T-helper 17 cell (primary cell): ENCODE measurements around the gene LRCH3. TPM values are rescaled to one million over a fixed set of nuclear protein-coding genes. Genes with fewer than 3 reads are reported as not detected.
A peak's percentile ranks its signal among the peaks of the same experiment; 100 is the strongest.

ENCODE experiments used
- ATAC-seq: fragments of 150-1000 bp; cut with Tn5 transposase; 2 replicates; pipeline ENCODE4 v1.10.0; 2021; ENCODE audit warnings: mild to moderate bottlenecking, moderate library complexity
- DNase-seq, 3 donors: peaks; one replicate each; pipeline versions ENCODE4 v3.0.0 to v3.0.0-alpha.2; 2020 to 2021
- H3K9me3 ChIP-seq: one replicate; pipeline ENCODE4 v1.7.0; 2013; ENCODE audit warnings: low read length, mild to moderate bottlenecking; ENCODE audit not compliant: control insufficient read depth, poor library complexity, severe bottlenecking
- H3K27ac Mint-ChIP-seq: one replicate; pipeline ENCODE4 v1.8.0; 2022; ENCODE audit warnings: mild to moderate bottlenecking, moderate library complexity, mixed read lengths
- H3K27me3 Mint-ChIP-seq: one replicate; pipeline ENCODE4 v1.8.0; 2022; ENCODE audit warnings: mixed read lengths
- H3K36me3 Mint-ChIP-seq: one replicate; pipeline ENCODE4 v1.8.0; 2022; ENCODE audit warnings: low read depth, mixed read lengths
- H3K4me1 Mint-ChIP-seq: one replicate; pipeline ENCODE4 v1.8.0; 2022; ENCODE audit warnings: mild to moderate bottlenecking, mixed read lengths
- H3K4me3 Mint-ChIP-seq: one replicate; pipeline ENCODE4 v1.8.0; 2022; ENCODE audit warnings: mild to moderate bottlenecking, moderate library complexity, mixed read lengths
- total RNA-seq, 4 donors: library from RNA in 2 of 4; stranded (reverse) in 2 of 4; gene quantifications; one replicate each; pipeline ENCODE4 v1.2.3 and lab custom pipeline; 2022 to 2026

Gene LRCH3
- total RNA-seq, 2 donors from 2014 or later = 48.6 to 56.8 TPM

DNA sequence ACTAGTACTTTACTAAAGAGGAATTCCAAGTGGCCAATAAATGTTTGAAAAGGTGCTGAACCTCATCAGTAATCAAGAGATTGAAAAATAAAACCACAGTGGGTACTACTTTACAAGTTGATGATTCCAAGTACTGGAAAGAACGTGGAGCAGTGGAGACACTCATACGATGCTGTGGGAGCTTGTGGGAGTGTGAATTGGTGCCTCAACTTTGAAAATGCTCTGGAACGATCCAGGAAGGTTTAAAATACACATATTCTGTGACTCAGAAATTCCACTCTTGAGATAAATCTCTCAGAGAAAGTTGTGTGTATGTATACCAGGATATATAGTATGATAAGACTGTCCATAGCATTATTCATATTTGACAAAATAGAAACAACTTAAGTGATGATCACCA lies 9.3 kb downstream of the LRCH3 start:
- H3K4me3 Mint-ChIP-seq = no peak overlapping the region
- no peaks in the 10 kb centered on the region for H3K27me3 Mint-ChIP-seq
- no peaks in the 10 kb centered on the region for H3K9me3 ChIP-seq
- peaks cover 44% of the 10 kb centered on the region for H3K4me1 Mint-ChIP-seq
- no peaks in the 10 kb centered on the region for H3K36me3 Mint-ChIP-seq
- ATAC-seq (no peak), DNase-seq (no peak)
- peak overlapping the region; percentile 74 for H3K27ac Mint-ChIP-seq

- ATAC-seq (peak; percentile 77), DNase-seq (no peak)
- Mint-ChIP-seq H3K36me3 (no peaks in the 10 kb centered on the region), H3K4me3 (no peak overlapping the region), H3K27me3 (no peaks in the 10 kb centered on the region), H3K27ac (peak overlapping the region; percentile 74), H3K4me1 (peaks cover 39% of the 10 kb centered on the region)
- no peaks in the 10 kb centered on the region for H3K9me3 ChIP-seq
These were observed 11.1 kb downstream of the LRCH3 start for GRCh38 chr3:197801891-197802778.

DNA sequence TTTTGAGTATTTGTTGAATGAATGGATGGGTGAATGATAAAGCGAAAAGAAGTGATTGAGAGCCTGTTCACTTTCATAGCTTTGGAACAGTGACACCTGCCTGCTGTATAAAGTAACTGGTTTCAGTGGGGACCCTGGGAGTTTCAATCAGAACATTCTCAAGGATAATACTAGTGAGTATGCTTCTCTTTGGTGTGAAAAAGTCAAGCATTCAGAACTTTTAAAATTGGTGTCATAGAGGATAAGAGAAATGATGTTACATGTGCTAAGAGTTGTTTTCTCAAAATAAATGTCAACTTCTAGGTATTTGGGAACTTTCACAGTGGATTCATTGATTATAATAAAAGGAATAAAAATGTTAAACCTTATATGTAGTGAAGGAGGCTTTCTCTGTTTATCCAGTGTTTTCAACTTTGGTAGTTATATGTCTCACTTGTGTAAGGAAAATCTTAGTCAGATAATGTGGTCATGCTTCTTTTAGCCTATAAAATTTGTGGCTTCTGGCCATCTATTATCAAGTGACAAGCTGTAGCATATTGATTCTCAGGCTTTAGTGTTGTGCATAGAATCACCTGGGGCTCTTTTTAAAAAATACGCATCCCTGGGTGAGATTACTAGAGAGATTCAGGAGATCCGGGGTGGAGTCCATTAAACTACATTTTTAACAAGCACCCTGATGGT lies 11.9 kb downstream of the LRCH3 start:
- H3K27ac Mint-ChIP-seq = peak overlapping the region; percentile 74
- H3K36me3 Mint-ChIP-seq = peaks cover 3% of the 10 kb centered on the region
- H3K4me3 Mint-ChIP-seq = no peak overlapping the region
- no peaks in the 10 kb centered on the region for H3K9me3 ChIP-seq
- peaks cover 40% of the 10 kb centered on the region for H3K4me1 Mint-ChIP-seq
- no peak for DNase-seq
- peak; percentile 44 for ATAC-seq
- H3K27me3 Mint-ChIP-seq = no peaks in the 10 kb centered on the region

DNA sequence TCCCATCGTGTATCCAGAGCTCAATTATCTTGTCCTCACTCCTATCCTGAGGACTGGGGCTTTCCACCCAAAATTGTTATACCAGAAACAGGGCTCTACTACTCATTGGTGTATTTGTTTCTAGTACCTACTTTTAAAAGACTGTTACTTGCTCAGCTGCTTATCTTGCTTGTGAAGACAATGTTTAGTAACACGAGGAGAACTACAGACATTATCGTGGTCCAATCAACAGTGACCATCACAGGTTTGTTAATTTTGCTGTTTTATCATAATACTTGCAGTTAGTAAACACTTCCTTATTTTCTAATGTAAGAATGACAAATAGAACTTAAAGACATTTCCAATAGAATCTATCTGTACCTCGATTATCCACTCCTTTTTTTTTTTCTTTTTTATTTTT lies 13.5 kb downstream of the LRCH3 start:
- no peaks in the 10 kb centered on the region for H3K9me3 ChIP-seq
- Mint-ChIP-seq H3K4me3 (no peak overlapping the region), H3K27ac (no peak overlapping the region), H3K27me3 (no peaks in the 10 kb centered on the region), H3K36me3 (peaks cover 3% of the 10 kb centered on the region), H3K4me1 (peaks cover 46% of the 10 kb centered on the region)
- ATAC-seq (no peak), DNase-seq (no peak)

DNA sequence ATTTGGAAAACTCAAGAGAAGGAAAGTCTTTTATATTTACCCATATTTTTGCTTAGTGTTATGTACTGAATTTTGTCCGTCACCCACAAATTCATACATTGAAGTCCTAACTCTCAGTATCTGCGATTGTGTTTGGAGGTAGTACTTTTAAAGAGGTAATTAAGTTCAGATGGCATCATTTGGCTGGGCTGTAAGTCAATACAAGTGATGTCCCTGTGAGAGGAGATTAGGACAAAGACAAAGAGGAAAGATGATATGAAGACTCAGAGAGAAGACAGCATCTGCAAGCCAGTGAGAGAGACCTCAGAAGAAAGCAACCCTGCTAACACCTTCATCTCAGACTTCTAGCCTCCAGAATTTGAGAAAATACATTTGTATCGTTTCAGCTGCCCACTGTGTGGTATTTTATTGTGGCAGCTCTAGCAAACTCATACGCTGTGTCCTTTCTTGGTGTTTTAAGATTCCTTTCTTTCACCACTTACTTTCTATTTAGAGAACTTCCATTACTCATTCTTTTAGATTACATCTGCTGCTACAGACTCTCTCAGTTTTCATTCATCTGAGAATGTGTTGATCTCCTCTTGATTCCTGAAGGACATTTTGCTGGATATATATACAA lies 17.0 kb downstream of the LRCH3 start:
- DNase-seq = no peak
- peak overlapping the region; percentile 77 for H3K27ac Mint-ChIP-seq
- no peak for ATAC-seq
- H3K4me1 Mint-ChIP-seq = peaks cover 29% of the 10 kb centered on the region
- H3K4me3 Mint-ChIP-seq = no peak overlapping the region
- no peaks in the 10 kb centered on the region for H3K27me3 Mint-ChIP-seq
- peaks cover 5% of the 10 kb centered on the region for H3K36me3 Mint-ChIP-seq
- no peaks in the 10 kb centered on the region for H3K9me3 ChIP-seq

DNA sequence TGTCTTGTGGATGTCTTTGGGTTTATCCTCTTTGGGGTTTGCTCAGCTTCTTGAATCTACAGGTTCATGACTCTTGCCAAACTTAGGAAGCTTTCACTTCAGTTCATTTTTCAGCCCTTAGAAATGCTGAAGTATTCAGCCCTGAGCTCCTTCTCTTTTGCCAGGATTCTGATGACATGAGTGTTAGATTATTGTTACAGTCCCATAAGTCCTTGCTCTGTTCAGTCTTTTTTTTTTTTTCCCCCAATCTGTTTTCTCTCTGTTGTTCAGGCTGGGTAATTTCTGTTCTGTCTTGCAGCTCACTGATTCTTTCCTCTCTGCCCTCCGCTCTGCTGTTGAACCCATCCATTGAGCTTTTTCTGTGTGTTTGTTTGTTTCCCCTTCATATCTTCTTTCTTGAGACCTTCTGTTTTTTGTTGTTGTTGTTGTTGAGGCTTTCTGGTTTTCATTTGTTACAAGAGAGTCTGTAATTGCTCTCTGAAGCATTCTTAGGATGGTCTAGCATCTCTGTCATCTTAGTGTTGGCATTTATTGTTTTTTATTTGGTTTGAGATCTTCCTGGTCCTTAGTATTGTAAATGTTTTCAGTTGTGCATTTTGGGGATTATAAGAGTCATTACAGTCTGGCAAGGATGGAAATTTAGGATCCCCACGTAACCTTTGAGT lies 18.4 kb downstream of the LRCH3 start:
- no peaks in the 10 kb centered on the region for H3K9me3 ChIP-seq
- H3K27me3 Mint-ChIP-seq = no peaks in the 10 kb centered on the region
- H3K4me1 Mint-ChIP-seq = peaks cover 32% of the 10 kb centered on the region
- peak overlapping the region; percentile 59 for H3K4me3 Mint-ChIP-seq
- ATAC-seq (no peak), DNase-seq (no peak)
- peak overlapping the region; percentile 77 for H3K27ac Mint-ChIP-seq
- H3K36me3 Mint-ChIP-seq = peaks cover 5% of the 10 kb centered on the region

- peaks cover 5% of the 10 kb centered on the region for H3K36me3 Mint-ChIP-seq
- no peaks in the 10 kb centered on the region for H3K9me3 ChIP-seq
- H3K27me3 Mint-ChIP-seq = no peaks in the 10 kb centered on the region
- no peak overlapping the region for H3K4me3 Mint-ChIP-seq
- H3K4me1 Mint-ChIP-seq = peaks cover 35% of the 10 kb centered on the region
- ATAC-seq = no peak
- no peak for DNase-seq
- H3K27ac Mint-ChIP-seq = no peak overlapping the region
These were observed 19.8 kb downstream of the LRCH3 start for GRCh38 chr3:197810901-197811300.

GRCh38 chr3:197811343-197811742 lies 20.3 kb downstream of the LRCH3 start:
- Mint-ChIP-seq H3K27me3 (no peaks in the 10 kb centered on the region), H3K4me1 (peaks cover 33% of the 10 kb centered on the region), H3K4me3 (no peak overlapping the region), H3K36me3 (peaks cover 5% of the 10 kb centered on the region), H3K27ac (no peak overlapping the region)
- ATAC-seq (no peak), DNase-seq (no peak)
- H3K9me3 ChIP-seq = no peaks in the 10 kb centered on the region

GRCh38 chr3:197814372-197814771 lies 23.3 kb downstream of the LRCH3 start:
- ATAC-seq = no peak
- H3K27ac Mint-ChIP-seq = no peak overlapping the region
- H3K9me3 ChIP-seq = no peaks in the 10 kb centered on the region
- DNase-seq = no peak
- H3K4me3 Mint-ChIP-seq = no peak overlapping the region
- no peaks in the 10 kb centered on the region for H3K27me3 Mint-ChIP-seq
- peaks cover 19% of the 10 kb centered on the region for H3K4me1 Mint-ChIP-seq
- peaks cover 3% of the 10 kb centered on the region for H3K36me3 Mint-ChIP-seq

- Mint-ChIP-seq H3K4me1 (peaks cover 2% of the 10 kb centered on the region), H3K4me3 (peak overlapping the region; percentile 49), H3K36me3 (peaks cover 12% of the 10 kb centered on the region), H3K27me3 (no peaks in the 10 kb centered on the region), H3K27ac (no peak overlapping the region)
- DNase-seq (no peak), ATAC-seq (no peak)
- H3K9me3 ChIP-seq = no peaks in the 10 kb centered on the region
These were observed 29.7 kb downstream of the LRCH3 start for GRCh38 chr3:197820550-197821335.

- peaks cover 2% of the 10 kb centered on the region for H3K36me3 Mint-ChIP-seq
These were observed 38.5 kb downstream of the LRCH3 start for GRCh38 chr3:197829397-197830045.

GRCh38 chr3:197830308-197830966 lies 39.4 kb downstream of the LRCH3 start:
- H3K27me3 Mint-ChIP-seq = no peaks in the 10 kb centered on the region
- DNase-seq = no peak
- no peak overlapping the region for H3K27ac Mint-ChIP-seq
- no peak for ATAC-seq
- no peak overlapping the region for H3K4me3 Mint-ChIP-seq
- no peaks in the 10 kb centered on the region for H3K4me1 Mint-ChIP-seq
- peaks cover 2% of the 10 kb centered on the region for H3K36me3 Mint-ChIP-seq
- H3K9me3 ChIP-seq = no peaks in the 10 kb centered on the region

More at GRCh38 chr3:197829397-197830045, 38.5 kb downstream of the LRCH3 start:
- no peaks in the 10 kb centered on the region for H3K27me3 Mint-ChIP-seq
- DNase-seq = no peak
- H3K4me1 Mint-ChIP-seq = no peaks in the 10 kb centered on the region
- ATAC-seq = no peak
- no peaks in the 10 kb centered on the region for H3K9me3 ChIP-seq
- no peak overlapping the region for H3K4me3 Mint-ChIP-seq
- no peak overlapping the region for H3K27ac Mint-ChIP-seq
